Sciatic nerve (tissue), 2 donors: ENCODE data around the gene CRIM1. TPM values are rescaled to one million over a fixed set of nuclear protein-coding genes. Genes with fewer than 3 reads are reported as not detected.

ENCODE experiments used
- ATAC-seq: fragments of 200-7000 bp; cut with Tn5 transposase; one replicate; pipeline ENCODE4 v1.9.1; 2020; ENCODE audit warnings: mild to moderate bottlenecking, moderate library complexity
- DNase-seq: peaks from one replicate; pipeline ENCODE4 v3.0.0-alpha.2; 2020; ENCODE audit warnings: low spot score
- intact Hi-C: fragments of 100-400 bp; cut with DNase I; formaldehyde crosslinking; loops from one replicate; pipeline ENCODE4 v1.14.2; 2022
- total RNA-seq: library from RNA; stranded (reverse); fragmentation: NEBNext Ultra II Directional; extraction: Animal tissue kit (Norgen Biotek cat#: 25700); gene quantifications from one replicate; pipeline ENCODE4 v1.2.1, GENCODE V29; 2021
- donor health status: DM: no; HTN: no; CAD: no.
- donor health status: DM: no; HTN: no; CAD: no.

Gene CRIM1
- total RNA-seq, 1 donor from 2014 or later: 209 TPM

GRCh38 chr2:36523153-36523552 is 167.6 kb downstream of the CRIM1 start:
- intact Hi-C loops: no loop called here
- ATAC-seq (no peak), DNase-seq (no peak)

- ATAC-seq (no peak), DNase-seq (no peak)
These were observed 169.7 kb downstream of the CRIM1 start for GRCh38 chr2:36525245-36525644.

GRCh38 chr2:36526226-36526625 is 170.6 kb downstream of the CRIM1 start:
- intact Hi-C loops: no loop called here
- DNase-seq (no peak), ATAC-seq (no peak)

More at GRCh38 chr2:36525245-36525644, 169.7 kb downstream of the CRIM1 start:
- intact Hi-C loops: no loop called here

GRCh38 chr2:36528274-36528673 is 172.7 kb downstream of the CRIM1 start:
- no peak for ATAC-seq
- intact Hi-C loops: no loop called here
- DNase-seq: no peak

GRCh38 chr2:36528766-36529392 is 173.3 kb downstream of the CRIM1 start:
- intact Hi-C loops: no loop called here
- DNase-seq (no peak), ATAC-seq (no peak)

GRCh38 chr2:36530178-36530982 is 174.8 kb downstream of the CRIM1 start:
- intact Hi-C loops: no loop called here

GRCh38 chr2:36530983-36531354 is 175.4 kb downstream of the CRIM1 start:
- intact Hi-C loops: no loop called here
- DNase-seq: no peak

More at GRCh38 chr2:36530178-36530982, 174.8 kb downstream of the CRIM1 start:
- DNase-seq: no peak
- ATAC-seq: peak; percentile 37

GRCh38 chr2:36534275-36534799 is 178.8 kb downstream of the CRIM1 start:
- ATAC-seq (no peak), DNase-seq (no peak)
- intact Hi-C loops: no loop called here

More at GRCh38 chr2:36530983-36531354, 175.4 kb downstream of the CRIM1 start:
- peak; percentile 83 for ATAC-seq

- DNase-seq: no peak
- ATAC-seq: no peak
- intact Hi-C loops: no loop called here
These were observed 179.5 kb downstream of the CRIM1 start for GRCh38 chr2:36535099-36535498.

- DNase-seq: no peak
- ATAC-seq: no peak
- intact Hi-C loops: no loop called here
These were observed 181.2 kb downstream of the CRIM1 start for GRCh38 chr2:36536776-36537175.

- no peak for DNase-seq
These were observed 182.8 kb downstream of the CRIM1 start for GRCh38 chr2:36538335-36538734.

GRCh38 chr2:36539631-36540030 is 184.1 kb downstream of the CRIM1 start:
- no peak for ATAC-seq
- intact Hi-C loops: no loop called here

More at GRCh38 chr2:36538335-36538734, 182.8 kb downstream of the CRIM1 start:
- ATAC-seq: no peak
- intact Hi-C loops: no loop called here

GRCh38 chr2:36540986-36541754 is 185.6 kb downstream of the CRIM1 start:
- DNase-seq (no peak), ATAC-seq (no peak)
- intact Hi-C loops: no loop called here

More at GRCh38 chr2:36539631-36540030, 184.1 kb downstream of the CRIM1 start:
- DNase-seq: no peak

- intact Hi-C loops: no loop called here
- DNase-seq (no peak), ATAC-seq (peak; percentile 29)
These were observed 186.5 kb downstream of the CRIM1 start for GRCh38 chr2:36541891-36542595.

GRCh38 chr2:36544638-36545338 is 189.2 kb downstream of the CRIM1 start:
- DNase-seq (no peak), ATAC-seq (no peak)
- intact Hi-C loops: no loop called here

GRCh38 chr2:36545871-36546416 is 190.4 kb downstream of the CRIM1 start:
- DNase-seq (no peak), ATAC-seq (no peak)
- intact Hi-C loops: no loop called here

- DNase-seq (no peak), ATAC-seq (peak; percentile 38)
- intact Hi-C loops: no loop called here
These were observed 192.3 kb downstream of the CRIM1 start for GRCh38 chr2:36547906-36548305.

GRCh38 chr2:36549165-36549574 is 193.6 kb downstream of the CRIM1 start:
- intact Hi-C loops: no loop called here
- DNase-seq: no peak
- no peak for ATAC-seq
